Smooth muscle cell (in vitro differentiated cells): ENCODE measurements around the gene EFCAB11. TPM values are rescaled to one million over a fixed set of nuclear protein-coding genes. Genes with fewer than 3 reads are reported as not detected.

Experiments used
- DNase-seq: peaks from one replicate; lab custom pipeline; 2025; ENCODE audit not compliant: unreplicated experiment; lab: John Stamatoyannopoulos, UW
- H2AFZ ChIP-seq: fragments of 200-600 bp; sonication (generic); 2 replicates; pipeline ENCODE4 v1.6.0; 2016; ENCODE audit warnings: antibody characterized with exemption, low read depth, mild to moderate bottlenecking
- H3F3A ChIP-seq: fragments of 200-600 bp; sonication (generic); 2 replicates; pipeline ENCODE4 v1.6.0; 2017; ENCODE audit warnings: antibody characterized with exemption, low read depth
- H3K27ac ChIP-seq: fragments of 200-600 bp; sonication (generic); 2 replicates; pipeline ENCODE4 v1.5.1; 2016; ENCODE audit warnings: low read depth, mild to moderate bottlenecking
- H3K27me3 ChIP-seq: fragments of 200-600 bp; sonication (generic); 2 replicates; pipeline ENCODE4 v1.6.1; 2016; ENCODE audit warnings: low read depth, mild to moderate bottlenecking
- H3K36me3 ChIP-seq: fragments of 200-600 bp; sonication (generic); 2 replicates; pipeline ENCODE4 v1.5.1; 2016; ENCODE audit warnings: low read depth
- H3K4me1 ChIP-seq: fragments of 200-600 bp; sonication (generic); 2 replicates; pipeline ENCODE4 v1.5.1; 2016; ENCODE audit warnings: low read depth
- H3K4me2 ChIP-seq: fragments of 200-600 bp; sonication (generic); 2 replicates; pipeline ENCODE4 v1.6.0; 2016; ENCODE audit warnings: mild to moderate bottlenecking
- H3K4me3 ChIP-seq: fragments of 200-600 bp; sonication (generic); 2 replicates; pipeline ENCODE4 v1.5.1; 2016; ENCODE audit warnings: mild to moderate bottlenecking
- H3K79me2 ChIP-seq: fragments of 200-600 bp; sonication (generic); 2 replicates; pipeline ENCODE4 v1.6.0; 2016; ENCODE audit warnings: low read depth, mild to moderate bottlenecking
- H3K9ac ChIP-seq: fragments of 200-600 bp; sonication (generic); 2 replicates; pipeline ENCODE4 v1.6.0; 2016; ENCODE audit warnings: low read depth
- H3K9me3 ChIP-seq: fragments of 200-600 bp; sonication (generic); replicated peaks from 2 replicates; pipeline ENCODE4 v1.5.1; 2016; ENCODE audit warnings: low read depth
- H4K20me1 ChIP-seq: fragments of 200-600 bp; sonication (generic); 2 replicates; pipeline ENCODE4 v1.6.0; 2016; ENCODE audit warnings: low read depth
- CTCF ChIP-seq: fragments of 200-600 bp; sonication (generic); IDR thresholded peaks from 2 replicates; pipeline ENCODE4 v1.5.1; 2017; ENCODE audit warnings: borderline replicate concordance, mild to moderate bottlenecking, antibody characterized with exemption; ENCODE audit not compliant: insufficient read depth, poor library complexity, severe bottlenecking
- WGBS: methylation state at CpG from one replicate; pipeline ENCODE4 v1.1.7; 2016; ENCODE audit warnings: low lambda C conversion rate; 5-methylcytosine and 5-hydroxymethylcytosine counted together
- polyA plus RNA-seq: library from polyadenylated mRNA; unstranded; fragments of >200 nt; fragmentation: Nextera tagmentation; extraction: Ambion mirVana; gene quantifications from 2 replicates; pipeline ENCODE4 v1.2.1, GENCODE V29; 2016
- total RNA-seq: library from RNA; depleted of rRNA; stranded (reverse); fragments of >200 nt; gene quantifications from 2 replicates; pipeline ENCODE4 v1.2.3, GENCODE V29; 2014

EFCAB11 gene
- total and polyA plus RNA-seq, 2 experiments from 2014 or later: 3.1 to 9.5 TPM

- no peak overlapping the region for H3K4me3 ChIP-seq
- no peak for TF ChIP-seq CTCF
- no peaks in the 10 kb centered on the region for H3K4me1 ChIP-seq
- no peak for DNase-seq
- peaks cover 7% of the 10 kb centered on the region for H3K36me3 ChIP-seq
- peaks cover 11% of the 10 kb centered on the region for H3K9me3 ChIP-seq
- no peak overlapping the region for H3K9ac ChIP-seq
- H3K27ac ChIP-seq: no peak overlapping the region
- H3K4me2 ChIP-seq: no peak overlapping the region
- no peaks in the 10 kb centered on the region for H3F3A ChIP-seq
- H3K79me2 ChIP-seq: no peaks in the 10 kb centered on the region
- H2AFZ ChIP-seq: no peak overlapping the region
- WGBS: 88% methylated on average over 2 of the region's 2 CpGs
- H3K27me3 ChIP-seq: no peaks in the 10 kb centered on the region
- H4K20me1 ChIP-seq: no peaks in the 10 kb centered on the region
Measured at GRCh38 chr14:89823743-89824142, 130.8 kb downstream of the EFCAB11 start.

GRCh38 chr14:89814126-89814525 lies 140.4 kb downstream of the EFCAB11 start:
- peak overlapping the region; percentile 47 for H2AFZ ChIP-seq
- H4K20me1 ChIP-seq: no peaks in the 10 kb centered on the region
- no peaks in the 10 kb centered on the region for H3K9me3 ChIP-seq
- WGBS: 47% methylated on average over 11 of the region's 11 CpGs
- TF ChIP-seq CTCF: no peak
- no peaks in the 10 kb centered on the region for H3K36me3 ChIP-seq
- H3K4me2 ChIP-seq: peak overlapping the region; percentile 82
- peak overlapping the region; percentile 99 for H3K27ac ChIP-seq
- peaks cover 9% of the 10 kb centered on the region for H3K4me1 ChIP-seq
- peak overlapping the region; percentile 84 for H3K9ac ChIP-seq
- peak overlapping the region; percentile 35 for H3K4me3 ChIP-seq
- no peak for DNase-seq
- H3F3A ChIP-seq: no peaks in the 10 kb centered on the region
- no peaks in the 10 kb centered on the region for H3K79me2 ChIP-seq
- H3K27me3 ChIP-seq: no peaks in the 10 kb centered on the region

- Histone ChIP-seq H3K27ac (peak overlapping the region; percentile 99), H3K27me3 (no peaks in the 10 kb centered on the region), H2AFZ (peak overlapping the region; percentile 47), H3K4me2 (peak overlapping the region; percentile 82), H3K79me2 (no peaks in the 10 kb centered on the region), H4K20me1 (no peaks in the 10 kb centered on the region), H3F3A (no peaks in the 10 kb centered on the region), H3K4me3 (peak overlapping the region; percentile 35), H3K36me3 (no peaks in the 10 kb centered on the region), H3K9ac (peak overlapping the region; percentile 84), H3K4me1 (peaks cover 9% of the 10 kb centered on the region), H3K9me3 (no peaks in the 10 kb centered on the region)
- DNase-seq: no peak
- TF ChIP-seq CTCF: no peak
- WGBS: under 1% methylated on average over 12 of the region's 12 CpGs
Measured at GRCh38 chr14:89813617-89814031, 140.9 kb downstream of the EFCAB11 start.

GRCh38 chr14:89811954-89812575 lies 142.5 kb downstream of the EFCAB11 start:
- 96% methylated on average over 5 of the region's 5 CpGs for whole genome bisulfite sequencing

More at GRCh38 chr14:89811954-89812575, 142.5 kb downstream of the EFCAB11 start:
- Histone ChIP-seq H3K9ac (peak overlapping the region; percentile 84), H3K79me2 (no peaks in the 10 kb centered on the region), H4K20me1 (no peaks in the 10 kb centered on the region), H3K27me3 (no peaks in the 10 kb centered on the region), H3K9me3 (no peaks in the 10 kb centered on the region), H2AFZ (no peak overlapping the region), H3K4me3 (no peak overlapping the region), H3F3A (no peaks in the 10 kb centered on the region), H3K4me2 (no peak overlapping the region), H3K36me3 (no peaks in the 10 kb centered on the region), H3K4me1 (peaks cover 9% of the 10 kb centered on the region), H3K27ac (peak overlapping the region; percentile 99)
- no peak for TF ChIP-seq CTCF
- DNase-seq: no peak
